OCI-LY3 (cell line): Measurements from ENCODE around the gene CASP7.

ENCODE experiments used
- CTCF ChIP-seq: fragments of 200-600, 300-600 bp; sonication (generic); IDR thresholded peaks from 2 replicates; pipeline ENCODE4 v1.5.1; 2014; ENCODE audit warnings: antibody characterized with exemption, low read length, low read depth
- EZH2phosphoT487 ChIP-seq: fragments of 200-600 bp; shearing (Covaris generic); IDR thresholded peaks from 2 replicates; pipeline ENCODE4 v1.6.1; 2018; ENCODE audit warnings: antibody characterized with exemption, mixed run types, low read depth

DNA sequence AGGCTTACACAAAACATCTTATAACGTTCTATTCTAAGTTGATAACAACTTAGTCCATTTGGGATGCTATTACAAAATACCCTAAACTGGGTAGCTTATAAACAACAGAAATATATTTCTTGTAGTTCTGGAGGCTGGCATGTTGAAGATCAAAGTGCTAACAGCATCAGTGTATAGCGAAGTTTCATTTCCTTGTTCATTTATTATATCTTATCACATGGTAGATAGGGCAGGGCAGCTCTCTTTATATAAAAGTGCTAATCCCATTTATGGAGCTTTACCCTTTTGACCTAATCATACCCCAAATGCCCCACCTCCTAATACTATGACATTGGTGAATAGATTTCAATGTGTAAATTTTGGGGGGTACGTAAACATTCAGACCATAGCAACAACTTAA is 6.3 kb downstream of the CASP7 start:
- TF ChIP-seq CTCF, result no peak
- no peak for TF ChIP-seq EZH2phosphoT487
